ENCODE results near the gene PRKAR2B. TPM values are rescaled to one million over a fixed set of nuclear protein-coding genes. Genes with fewer than 3 reads are reported as not detected.

The PRKAR2B gene
- total RNA-seq, 1 donor from 2014 or later: 14.6 TPM

DNA sequence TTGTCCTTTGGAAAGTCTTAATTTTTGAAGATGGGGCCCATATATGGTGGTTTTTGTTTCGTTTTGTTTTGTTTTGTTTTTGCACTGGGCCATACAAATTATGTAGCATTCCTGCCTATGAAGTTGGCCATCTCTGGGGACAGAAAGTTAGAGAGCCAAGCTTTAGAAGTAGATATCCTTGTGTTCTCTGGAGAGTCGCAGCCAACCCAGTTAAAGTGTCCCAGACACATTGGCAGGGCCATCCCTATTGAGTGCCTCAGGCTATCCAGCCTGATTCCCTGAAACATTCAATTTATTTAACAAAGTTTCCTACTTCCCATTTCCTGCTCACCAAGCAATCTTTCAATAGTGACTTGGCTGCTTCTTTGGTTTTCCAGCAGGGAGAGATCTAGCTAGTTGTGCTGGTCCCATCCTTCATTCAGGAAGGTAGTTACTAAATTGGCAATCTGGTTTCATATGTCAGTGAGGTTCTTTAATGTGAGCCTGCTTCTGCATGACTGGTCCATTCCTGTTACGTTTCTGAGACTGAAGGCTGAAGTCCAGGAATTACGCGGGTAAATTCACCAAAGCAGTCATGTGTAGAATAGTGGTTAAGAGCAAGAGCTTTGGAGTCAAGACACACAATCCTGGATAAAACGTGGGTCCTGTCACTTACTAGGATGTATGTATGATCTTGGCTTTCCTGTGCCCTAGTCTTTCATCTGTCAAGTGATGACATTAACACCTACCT is 75.0 kb downstream of the PRKAR2B start:
- no peak for DNase-seq
- H3K27ac Mint-ChIP-seq (ENCODE audit: unreplicated experiment): no peak overlapping the region
- TF ChIP-seq, protein P1, sequence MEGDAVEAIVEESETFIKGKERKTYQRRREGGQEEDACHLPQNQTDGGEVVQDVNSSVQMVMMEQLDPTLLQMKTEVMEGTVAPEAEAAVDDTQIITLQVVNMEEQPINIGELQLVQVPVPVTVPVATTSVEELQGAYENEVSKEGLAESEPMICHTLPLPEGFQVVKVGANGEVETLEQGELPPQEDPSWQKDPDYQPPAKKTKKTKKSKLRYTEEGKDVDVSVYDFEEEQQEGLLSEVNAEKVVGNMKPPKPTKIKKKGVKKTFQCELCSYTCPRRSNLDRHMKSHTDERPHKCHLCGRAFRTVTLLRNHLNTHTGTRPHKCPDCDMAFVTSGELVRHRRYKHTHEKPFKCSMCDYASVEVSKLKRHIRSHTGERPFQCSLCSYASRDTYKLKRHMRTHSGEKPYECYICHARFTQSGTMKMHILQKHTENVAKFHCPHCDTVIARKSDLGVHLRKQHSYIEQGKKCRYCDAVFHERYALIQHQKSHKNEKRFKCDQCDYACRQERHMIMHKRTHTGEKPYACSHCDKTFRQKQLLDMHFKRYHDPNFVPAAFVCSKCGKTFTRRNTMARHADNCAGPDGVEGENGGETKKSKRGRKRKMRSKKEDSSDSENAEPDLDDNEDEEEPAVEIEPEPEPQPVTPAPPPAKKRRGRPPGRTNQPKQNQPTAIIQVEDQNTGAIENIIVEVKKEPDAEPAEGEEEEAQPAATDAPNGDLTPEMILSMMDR (IDR thresholded peaks at IDR 0.05; ENCODE audit: partially characterized antibody, unreplicated experiment): no peak
- H3K27me3 Mint-ChIP-seq (ENCODE audit: unreplicated experiment): no peaks in the 10 kb centered on the region
- H3K4me3 Mint-ChIP-seq (ENCODE audit: unreplicated experiment): no peak overlapping the region
- peaks cover 1% of the 10 kb centered on the region for H3K9me3 Mint-ChIP-seq (ENCODE audit: unreplicated experiment)
- H3K4me1 Mint-ChIP-seq (ENCODE audit: low read depth, unreplicated experiment): peaks cover 3% of the 10 kb centered on the region
- H3K36me3 Mint-ChIP-seq (ENCODE audit: unreplicated experiment): no peaks in the 10 kb centered on the region

DNA sequence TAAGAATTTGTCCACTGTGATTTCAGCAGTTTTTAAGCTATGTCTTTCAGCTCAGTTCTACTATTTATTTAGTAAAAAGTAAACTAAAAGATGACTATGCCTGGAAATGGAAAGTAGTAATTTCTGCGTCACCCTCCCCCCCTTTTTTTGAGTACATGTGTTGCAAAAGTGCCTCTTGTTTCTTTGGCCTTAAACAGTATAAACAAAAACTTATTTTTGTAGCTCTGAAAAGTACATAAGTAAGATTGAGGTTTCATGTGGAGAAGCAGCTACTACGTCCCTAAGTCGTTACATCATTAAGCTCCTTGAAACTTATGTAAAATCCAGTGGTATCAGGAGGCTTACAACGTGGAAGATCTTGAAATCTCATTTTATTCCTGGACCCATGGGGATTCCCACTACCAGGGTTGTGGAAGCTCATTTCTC is 78.0 kb downstream of the PRKAR2B start:
- no peak overlapping the region for H3K27ac Mint-ChIP-seq (ENCODE audit: unreplicated experiment)
- no peak overlapping the region for H3K4me3 Mint-ChIP-seq (ENCODE audit: unreplicated experiment)
- TF ChIP-seq, protein P1 (IDR thresholded peaks at IDR 0.05; ENCODE audit: partially characterized antibody, unreplicated experiment): no peak
- no peaks in the 10 kb centered on the region for H3K9me3 Mint-ChIP-seq (ENCODE audit: unreplicated experiment)
- H3K27me3 Mint-ChIP-seq (ENCODE audit: unreplicated experiment): no peaks in the 10 kb centered on the region
- peaks cover 3% of the 10 kb centered on the region for H3K4me1 Mint-ChIP-seq (ENCODE audit: low read depth, unreplicated experiment)
- no peak for DNase-seq
- H3K36me3 Mint-ChIP-seq (ENCODE audit: unreplicated experiment): no peaks in the 10 kb centered on the region

DNA sequence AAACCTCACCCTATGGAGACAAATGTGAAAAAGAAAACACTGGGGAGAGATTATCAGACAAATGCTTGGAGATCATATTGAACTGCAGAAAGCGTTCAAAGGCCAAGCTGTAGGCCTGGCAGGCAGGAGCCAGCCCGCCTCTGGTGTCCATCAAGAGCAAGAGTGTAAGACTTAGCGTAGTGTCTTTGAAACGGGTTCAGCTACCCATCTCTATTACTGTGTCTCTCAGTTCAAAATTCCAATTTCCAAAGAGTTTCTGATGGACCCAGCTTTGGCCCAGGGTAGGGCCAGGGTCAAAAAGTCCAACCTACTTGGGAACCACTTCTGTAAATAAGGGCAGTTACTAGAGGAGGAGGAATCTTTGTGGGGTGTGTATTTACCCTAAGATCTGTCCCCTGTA is 78.9 kb downstream of the PRKAR2B start:
- H3K36me3 Mint-ChIP-seq (ENCODE audit: unreplicated experiment): no peaks in the 10 kb centered on the region
- no peak overlapping the region for H3K4me3 Mint-ChIP-seq (ENCODE audit: unreplicated experiment)
- no peaks in the 10 kb centered on the region for H3K9me3 Mint-ChIP-seq (ENCODE audit: unreplicated experiment)
- no peaks in the 10 kb centered on the region for H3K27me3 Mint-ChIP-seq (ENCODE audit: unreplicated experiment)
- TF ChIP-seq, protein P1 (IDR thresholded peaks at IDR 0.05; ENCODE audit: partially characterized antibody, unreplicated experiment): no peak
- no peak for DNase-seq
- peaks cover 3% of the 10 kb centered on the region for H3K4me1 Mint-ChIP-seq (ENCODE audit: low read depth, unreplicated experiment)
- H3K27ac Mint-ChIP-seq (ENCODE audit: unreplicated experiment): no peak overlapping the region

DNA sequence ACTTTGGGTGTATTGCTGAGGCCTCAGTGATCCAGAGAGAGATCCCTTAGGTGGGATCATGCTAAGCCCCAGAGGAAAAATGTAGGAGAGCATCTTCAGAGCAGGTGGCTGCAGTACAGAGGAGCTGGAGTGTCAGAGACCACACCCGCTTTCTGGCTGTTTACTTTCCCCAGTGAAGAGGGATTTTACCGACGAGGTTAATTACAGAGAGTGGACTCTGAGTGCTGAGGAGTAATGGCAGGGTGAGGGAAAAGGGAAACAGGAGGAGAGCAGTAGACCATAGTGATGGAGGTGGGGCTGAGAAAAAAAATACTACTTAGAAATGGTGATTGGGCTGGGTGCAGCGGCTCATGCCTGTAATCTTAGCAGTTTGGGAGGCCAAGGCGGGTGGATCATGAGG is 81.0 kb downstream of the PRKAR2B start:
- TF ChIP-seq, protein P1 (IDR thresholded peaks at IDR 0.05; ENCODE audit: partially characterized antibody, unreplicated experiment): no peak
- H3K9me3 Mint-ChIP-seq (ENCODE audit: unreplicated experiment): no peaks in the 10 kb centered on the region
- H3K4me3 Mint-ChIP-seq (ENCODE audit: unreplicated experiment): no peak overlapping the region
- no peaks in the 10 kb centered on the region for H3K27me3 Mint-ChIP-seq (ENCODE audit: unreplicated experiment)
- H3K36me3 Mint-ChIP-seq (ENCODE audit: unreplicated experiment): no peaks in the 10 kb centered on the region
- H3K27ac Mint-ChIP-seq (ENCODE audit: unreplicated experiment): peak overlapping the region; percentile 28
- H3K4me1 Mint-ChIP-seq (ENCODE audit: low read depth, unreplicated experiment): peaks cover 11% of the 10 kb centered on the region
- no peak for DNase-seq

DNA sequence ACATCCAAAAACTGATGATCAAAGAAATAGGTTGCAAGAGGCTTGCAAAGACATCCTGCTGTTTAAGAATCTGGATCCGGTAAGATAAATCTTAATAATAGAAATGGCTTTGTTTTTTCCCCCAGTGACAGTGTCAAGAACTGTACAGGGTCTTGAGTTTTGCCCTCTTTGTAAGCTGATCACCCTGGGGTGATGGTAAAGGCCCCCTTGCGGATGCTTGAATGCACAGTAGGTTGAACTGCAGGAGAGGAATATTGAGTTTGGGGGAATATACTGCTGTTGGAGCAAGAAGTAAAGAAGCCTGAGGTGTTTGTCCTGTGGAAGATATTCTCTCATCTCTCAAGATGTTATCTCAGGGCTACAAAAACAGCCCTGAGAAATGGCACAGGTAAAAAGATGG is 83.7 kb downstream of the PRKAR2B start:
- DNase-seq: no peak
- H3K4me3 Mint-ChIP-seq (ENCODE audit: unreplicated experiment): no peak overlapping the region
- no peaks in the 10 kb centered on the region for H3K27me3 Mint-ChIP-seq (ENCODE audit: unreplicated experiment)

More for the DNA sequence above, 83.7 kb downstream of the PRKAR2B start:
- TF ChIP-seq, protein P1 (IDR thresholded peaks at IDR 0.05; ENCODE audit: partially characterized antibody, unreplicated experiment): no peak
- H3K36me3 Mint-ChIP-seq (ENCODE audit: unreplicated experiment): no peaks in the 10 kb centered on the region
- no peak overlapping the region for H3K27ac Mint-ChIP-seq (ENCODE audit: unreplicated experiment)
- H3K4me1 Mint-ChIP-seq (ENCODE audit: low read depth, unreplicated experiment): peaks cover 16% of the 10 kb centered on the region
- H3K9me3 Mint-ChIP-seq (ENCODE audit: unreplicated experiment): no peaks in the 10 kb centered on the region
